Parathyroid adenoma (tissue), 2 donors: Measurements from ENCODE around the gene MTCP1.
A peak's percentile ranks its signal among the peaks of the same experiment; 100 is the strongest.

Source experiments
- H2AFZ ChIP-seq: fragments of 300-600 bp; sonication (generic); one replicate; pipeline ENCODE4 v1.7.0; 2017; ENCODE audit warnings: antibody characterized with exemption, mild to moderate bottlenecking
- H3K27ac ChIP-seq: fragments of 300-600 bp; sonication (generic); one replicate; pipeline ENCODE4 v1.7.0; 2017
- H3K27me3 ChIP-seq: fragments of 300-600 bp; sonication (generic); one replicate; pipeline ENCODE4 v1.7.0; 2017; ENCODE audit warnings: low read length; ENCODE audit not compliant: control insufficient read depth, insufficient read depth
- H3K36me3 ChIP-seq: fragments of 300-600 bp; sonication (generic); one replicate; pipeline ENCODE4 v1.7.0; 2017; ENCODE audit warnings: low read length; ENCODE audit not compliant: control insufficient read depth, insufficient read depth
- H3K4me1 ChIP-seq: fragments of 300-600 bp; sonication (generic); one replicate; pipeline ENCODE4 v1.7.0; 2017; ENCODE audit warnings: control low read depth
- H3K4me2 ChIP-seq: fragments of 300-600 bp; sonication (generic); one replicate; pipeline ENCODE4 v1.7.0; 2017; ENCODE audit warnings: low read length
- H3K4me3 ChIP-seq: fragments of 300-600 bp; sonication (generic); one replicate; pipeline ENCODE4 v1.7.0; 2017; ENCODE audit warnings: low read depth, low read length
- H3K79me2 ChIP-seq: fragments of 300-600 bp; sonication (generic); one replicate; pipeline ENCODE4 v1.7.0; 2017; ENCODE audit warnings: control low read depth
- H3K9ac ChIP-seq: fragments of 300-600 bp; sonication (generic); one replicate; pipeline ENCODE4 v1.7.0; 2017; ENCODE audit warnings: mild to moderate bottlenecking
- H3K9me3 ChIP-seq: fragments of 300-600 bp; sonication (generic); one replicate; pipeline ENCODE4 v1.7.0; 2017; ENCODE audit warnings: low read length; ENCODE audit not compliant: control insufficient read depth
- CTCF ChIP-seq: fragments of 300-600 bp; sonication (generic); IDR thresholded peaks from one replicate; pipeline ENCODE4 v1.7.0; 2017; ENCODE audit warnings: antibody characterized with exemption, mild to moderate bottlenecking
- donor health status: primary hyperparathyroidism.

MTCP1 gene

GRCh38 chrX:155048977-155049619, 21.8 kb downstream of the MTCP1 start:
- H3K27ac ChIP-seq = no peak overlapping the region
- H3K79me2 ChIP-seq = no peaks in the 10 kb centered on the region
- no peak overlapping the region for H2AFZ ChIP-seq
- H3K4me2 ChIP-seq = no peak overlapping the region
- no peaks in the 10 kb centered on the region for H3K9me3 ChIP-seq
- H3K36me3 ChIP-seq = no peaks in the 10 kb centered on the region
- TF ChIP-seq CTCF = peak; percentile 56
- peaks cover 3% of the 10 kb centered on the region for H3K4me1 ChIP-seq
- no peaks in the 10 kb centered on the region for H3K27me3 ChIP-seq
- no peak overlapping the region for H3K9ac ChIP-seq
- no peak overlapping the region for H3K4me3 ChIP-seq

GRCh38 chrX:155046811-155047528, 24.0 kb downstream of the MTCP1 start:
- no peak overlapping the region for H3K27ac ChIP-seq

GRCh38 chrX:155046129-155046810, 24.7 kb downstream of the MTCP1 start:
- Histone ChIP-seq H2AFZ (no peak overlapping the region), H3K4me3 (no peak overlapping the region), H3K79me2 (peaks cover 2% of the 10 kb centered on the region), H3K36me3 (no peaks in the 10 kb centered on the region), H3K4me1 (peaks cover 3% of the 10 kb centered on the region), H3K27me3 (no peaks in the 10 kb centered on the region), H3K9me3 (no peaks in the 10 kb centered on the region), H3K27ac (no peak overlapping the region), H3K4me2 (no peak overlapping the region), H3K9ac (no peak overlapping the region)
- no peak for TF ChIP-seq CTCF

More at GRCh38 chrX:155046811-155047528, 24.0 kb downstream of the MTCP1 start:
- H3K9ac ChIP-seq = no peak overlapping the region
- H3K36me3 ChIP-seq = no peaks in the 10 kb centered on the region
- H3K4me2 ChIP-seq = no peak overlapping the region
- no peak for TF ChIP-seq CTCF
- H3K9me3 ChIP-seq = no peaks in the 10 kb centered on the region
- H3K79me2 ChIP-seq = peaks cover 2% of the 10 kb centered on the region
- no peak overlapping the region for H2AFZ ChIP-seq
- H3K4me3 ChIP-seq = no peak overlapping the region
- peaks cover 3% of the 10 kb centered on the region for H3K4me1 ChIP-seq
- H3K27me3 ChIP-seq = no peaks in the 10 kb centered on the region

- no peak for TF ChIP-seq CTCF
- Histone ChIP-seq H3K36me3 (no peaks in the 10 kb centered on the region), H3K27ac (no peak overlapping the region), H3K79me2 (peaks cover 7% of the 10 kb centered on the region), H3K9me3 (no peaks in the 10 kb centered on the region), H3K4me1 (no peaks in the 10 kb centered on the region), H3K4me2 (no peak overlapping the region), H3K27me3 (no peaks in the 10 kb centered on the region), H2AFZ (no peak overlapping the region), H3K4me3 (no peak overlapping the region), H3K9ac (no peak overlapping the region)
Measured at GRCh38 chrX:155035688-155036087, 35.2 kb downstream of the MTCP1 start.
